Breast epithelium (tissue), 3 donors: ENCODE measurements around the gene PTCD2.

Experiments used
- CTCF ChIP-seq, 3 donors: fragments of 450-650 bp; IDR thresholded peaks; one replicate each; pipeline ENCODE4 v1.5.1; 2016 to 2017; ENCODE audit warnings: antibody characterized with exemption in 3 of 3, mild to moderate bottlenecking in 3 of 3, moderate library complexity in 3 of 3
- POLR2A ChIP-seq: fragments of 450-650 bp; IDR thresholded peaks from one replicate; pipeline ENCODE4 v1.6.1; 2016; ENCODE audit warnings: antibody characterized with exemption, mild to moderate bottlenecking, moderate library complexity
- POLR2AphosphoS5 ChIP-seq, 3 donors: sonication (generic); formaldehyde crosslinking; IDR thresholded peaks; one replicate each; pipeline ENCODE4 v1.6.1; 2017; ENCODE audit warnings: antibody characterized with exemption in 3 of 3

GRCh38 chr5:72353046-72353445, 32.9 kb downstream of the PTCD2 start:
- TF ChIP-seq POLR2AphosphoS5 (IDR thresholded peaks at IDR 0.05): no peak
- TF ChIP-seq CTCF (IDR thresholded peaks at IDR 0.05): no peak
- TF ChIP-seq POLR2A: no peak
